Measurements from ENCODE around the gene PAGE4. TPM values are rescaled to one million over a fixed set of nuclear protein-coding genes. Genes with fewer than 3 reads are reported as not detected.

The PAGE4 gene
- total RNA-seq, 1 donor from 2014 or later: not detected

DNA sequence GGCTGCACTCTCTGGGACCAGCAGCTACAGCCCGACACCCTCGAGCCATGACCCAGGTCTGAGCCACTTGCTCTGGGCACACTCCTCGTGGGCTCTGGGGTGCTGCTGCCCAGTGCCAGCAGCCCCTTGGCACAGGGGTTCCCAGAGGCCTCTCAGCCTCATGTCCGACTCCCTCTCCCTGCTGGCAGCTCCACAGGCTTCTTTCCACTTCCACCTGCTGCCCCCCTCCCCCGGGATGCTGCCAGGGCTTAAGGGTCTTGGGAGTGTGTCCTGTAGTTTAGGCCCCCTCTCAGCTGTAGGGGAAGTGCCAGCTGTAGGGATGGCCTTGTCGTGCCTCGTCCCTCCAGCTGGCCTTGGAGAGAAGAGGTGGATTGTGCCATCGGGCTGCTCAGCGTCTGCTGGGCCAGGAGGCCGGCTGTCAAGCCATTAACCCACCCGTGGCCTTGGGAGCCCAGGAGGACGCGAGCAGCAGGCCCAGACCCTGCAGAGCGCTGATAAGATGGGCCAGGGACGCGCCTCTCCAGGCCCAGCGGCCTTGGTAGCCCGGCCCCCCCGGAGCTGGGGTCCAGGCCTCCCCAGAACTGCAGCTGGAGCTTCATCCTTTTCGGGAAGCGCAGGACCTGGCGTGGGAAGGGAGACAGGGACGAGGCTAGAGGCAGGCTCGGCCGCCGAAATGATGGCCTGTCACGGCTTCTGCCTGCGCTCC lies 49.2 kb downstream of the PAGE4 start:
- DNase-seq: peak; percentile 34
- no peaks in the 10 kb centered on the region for H3K36me3 Mint-ChIP-seq (ENCODE audit: unreplicated experiment)
- no peaks in the 10 kb centered on the region for H3K4me1 Mint-ChIP-seq (ENCODE audit: low read depth, unreplicated experiment)
- TF ChIP-seq CTCF (IDR thresholded peaks at IDR 0.05; ENCODE audit: partially characterized antibody, unreplicated experiment): no peak
- H3K9me3 Mint-ChIP-seq (ENCODE audit: unreplicated experiment): peaks cover 1% of the 10 kb centered on the region
- H3K27ac Mint-ChIP-seq (ENCODE audit: unreplicated experiment): peak overlapping the region; percentile 73
- H3K27me3 Mint-ChIP-seq (ENCODE audit: unreplicated experiment): no peaks in the 10 kb centered on the region
- H3K4me3 Mint-ChIP-seq (ENCODE audit: unreplicated experiment): peak overlapping the region; percentile 79

DNA sequence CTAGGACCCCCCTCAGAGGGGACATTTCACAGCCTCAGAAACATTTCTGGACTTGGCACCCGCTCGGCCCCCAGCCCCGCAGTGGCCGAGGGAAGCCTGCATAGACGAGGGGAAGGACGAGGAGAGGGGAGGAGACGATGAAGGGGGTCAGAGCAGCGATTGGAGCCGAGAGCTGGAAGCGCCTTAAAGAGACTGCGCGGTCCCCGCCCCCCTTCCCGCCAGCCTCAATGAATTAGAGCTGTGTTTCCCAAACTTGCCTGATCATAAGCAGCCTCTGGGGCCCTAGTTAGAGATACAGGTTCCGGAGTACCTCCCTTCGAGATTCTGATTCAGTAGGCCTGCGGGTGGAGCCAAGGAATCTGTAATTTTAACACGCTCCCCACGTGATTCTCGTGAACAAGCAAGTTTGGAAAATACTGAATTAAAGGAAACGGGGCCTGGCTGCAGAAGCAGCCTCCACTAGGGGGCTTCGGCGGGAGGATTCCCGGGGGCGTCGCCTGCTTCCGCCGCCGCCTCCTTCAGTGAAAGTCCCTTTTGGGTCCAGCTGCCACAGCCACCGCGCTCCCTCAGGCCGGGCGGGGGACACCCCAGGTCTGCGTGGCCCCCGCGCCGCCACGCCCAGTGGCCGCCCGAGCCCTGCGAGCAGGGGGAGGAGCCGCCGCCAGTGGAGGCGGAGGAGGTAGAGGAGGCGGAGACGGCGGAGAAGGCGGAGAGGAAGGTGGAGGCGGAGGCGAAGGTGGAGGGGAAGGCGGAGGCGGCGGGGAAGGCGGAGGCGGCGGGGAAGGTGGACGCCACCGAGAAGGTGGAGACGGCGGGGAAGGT lies 49.9 kb downstream of the PAGE4 start, which contains the start of gene USP27X:
Gene USP27X, plus strand, starts transcription at position 651 of the 822 bp plus-strand sequence. CDS start 824 bp downstream, outside the sequence.
- Mint-ChIP-seq H3K4me1 (ENCODE audit: low read depth, unreplicated experiment) (no peaks in the 10 kb centered on the region), H3K27ac (ENCODE audit: unreplicated experiment) (peak within 1 kb of the TSS; percentile 73), H3K36me3 (ENCODE audit: unreplicated experiment) (no peaks in the 10 kb centered on the region), H3K27me3 (ENCODE audit: unreplicated experiment) (no peaks in the 10 kb centered on the region), H3K4me3 (ENCODE audit: unreplicated experiment) (peak within 1 kb of the TSS; percentile 92), H3K9me3 (ENCODE audit: unreplicated experiment) (peaks cover 1% of the 10 kb centered on the region)
- TF ChIP-seq CTCF (IDR thresholded peaks at IDR 0.05; ENCODE audit: partially characterized antibody, unreplicated experiment): peak; percentile 68
- peak; percentile 72 for DNase-seq

DNA sequence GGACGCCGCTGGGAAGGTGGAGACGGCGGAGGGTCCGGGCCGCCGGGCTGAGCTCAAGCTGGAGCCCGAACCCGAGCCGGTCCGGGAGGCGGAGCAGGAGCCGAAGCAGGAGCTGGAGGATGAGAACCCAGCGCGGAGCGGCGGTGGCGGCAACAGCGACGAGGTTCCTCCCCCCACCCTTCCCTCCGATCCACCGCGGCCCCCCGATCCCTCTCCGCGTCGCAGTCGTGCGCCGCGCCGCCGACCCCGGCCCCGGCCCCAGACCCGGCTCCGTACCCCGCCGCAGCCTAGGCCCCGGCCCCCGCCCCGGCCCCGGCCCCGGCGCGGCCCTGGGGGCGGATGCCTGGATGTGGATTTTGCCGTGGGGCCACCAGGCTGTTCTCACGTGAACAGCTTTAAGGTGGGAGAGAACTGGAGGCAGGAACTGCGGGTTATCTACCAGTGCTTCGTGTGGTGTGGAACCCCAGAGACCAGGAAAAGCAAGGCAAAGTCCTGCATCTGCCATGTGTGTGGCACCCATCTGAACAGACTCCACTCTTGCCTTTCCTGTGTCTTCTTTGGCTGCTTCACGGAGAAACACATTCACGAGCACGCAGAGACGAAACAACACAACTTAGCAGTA lies 50.7 kb downstream of the PAGE4 start:
- no peak for DNase-seq
- Mint-ChIP-seq H3K27ac (ENCODE audit: unreplicated experiment) (no peak overlapping the region), H3K36me3 (ENCODE audit: unreplicated experiment) (no peaks in the 10 kb centered on the region), H3K27me3 (ENCODE audit: unreplicated experiment) (no peaks in the 10 kb centered on the region), H3K9me3 (ENCODE audit: unreplicated experiment) (peaks cover 1% of the 10 kb centered on the region), H3K4me3 (ENCODE audit: unreplicated experiment) (peak overlapping the region; percentile 92), H3K4me1 (ENCODE audit: low read depth, unreplicated experiment) (no peaks in the 10 kb centered on the region)
- no peak for TF ChIP-seq CTCF (IDR thresholded peaks at IDR 0.05; ENCODE audit: partially characterized antibody, unreplicated experiment)

- H3K4me3 Mint-ChIP-seq (ENCODE audit: unreplicated experiment): peak overlapping the region; percentile 92
- no peak for DNase-seq
- no peak for TF ChIP-seq CTCF (IDR thresholded peaks at IDR 0.05; ENCODE audit: partially characterized antibody, unreplicated experiment)
These were observed 51.6 kb downstream of the PAGE4 start for GRCh38 chrX:49880668-49881067.

More at GRCh38 chrX:49880668-49881067, 51.6 kb downstream of the PAGE4 start:
- Mint-ChIP-seq H3K9me3 (ENCODE audit: unreplicated experiment) (peaks cover 1% of the 10 kb centered on the region), H3K36me3 (ENCODE audit: unreplicated experiment) (no peaks in the 10 kb centered on the region), H3K27ac (ENCODE audit: unreplicated experiment) (no peak overlapping the region), H3K4me1 (ENCODE audit: low read depth, unreplicated experiment) (no peaks in the 10 kb centered on the region), H3K27me3 (ENCODE audit: unreplicated experiment) (no peaks in the 10 kb centered on the region)

Other genes with a start within 250 kb of the PAGE4 start
- not detected for gene GAGE12H, start 249.4 kb upstream of the PAGE4 start, total RNA-seq (ENCODE audit: unreplicated experiment)
- not detected for gene GAGE2A, start 239.8 kb upstream of the PAGE4 start, total RNA-seq (ENCODE audit: unreplicated experiment)
- not detected for gene GAGE1, start 230.3 kb upstream of the PAGE4 start, total RNA-seq (ENCODE audit: unreplicated experiment)
- not detected for gene PAGE1, start 133.3 kb upstream of the PAGE4 start, total RNA-seq (ENCODE audit: unreplicated experiment)
- gene USP27X, start 50.2 kb downstream of the PAGE4 start, total RNA-seq (ENCODE audit: unreplicated experiment): 4.2 TPM
- gene CLCN5, start 93.3 kb downstream of the PAGE4 start, total RNA-seq (ENCODE audit: unreplicated experiment): 34.7 TPM

Data from glutamatergic neuron (in vitro differentiated cells).